ENCODE results near the gene LYPD4. TPM values are rescaled to one million over a fixed set of nuclear protein-coding genes. Genes with fewer than 3 reads are reported as not detected.

LYPD4 gene
- total and polyA plus RNA-seq, 12 donors = 0.08 TPM; not detected in 11

DNA sequence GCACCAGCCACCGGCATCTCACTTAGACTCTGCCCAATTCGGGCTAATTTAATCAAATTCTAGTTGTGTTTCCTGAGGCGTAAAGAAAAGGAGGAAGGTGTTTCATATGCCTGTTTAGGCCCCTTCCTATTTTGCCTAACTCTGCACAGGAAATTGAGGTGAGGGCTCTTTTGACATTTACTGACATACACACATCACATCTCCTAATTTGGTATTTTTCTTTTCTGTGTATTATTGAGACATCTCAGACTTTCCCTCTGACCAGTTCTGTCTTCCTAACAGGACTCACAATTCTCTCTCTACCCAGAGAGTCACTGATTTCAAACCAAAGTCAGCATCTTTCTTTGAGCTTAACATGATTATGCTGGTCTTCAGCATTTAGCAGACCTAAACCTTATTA, 40.1 kb downstream of the LYPD4 start:
- WGBS, 4 donors = 63 to 79% (median 71%) methylated on average over 3 of the region's 3 CpGs
- intact Hi-C loops (cut with DNase I) = no loop called here
- H3K36me3 ChIP-seq (replicated peaks in 1 of 2) = no peaks in the 10 kb centered on the region
- no peaks in the 10 kb centered on the region for H3K27me3 ChIP-seq
- no peaks in the 10 kb centered on the region for H3K9me3 ChIP-seq (replicated peaks in 1 of 3)
- no peak overlapping the region for H3K4me3 ChIP-seq
- TF ChIP-seq POLR2A (IDR thresholded peaks at IDR 0.05) = no peak
- TF ChIP-seq, protein P1, sequence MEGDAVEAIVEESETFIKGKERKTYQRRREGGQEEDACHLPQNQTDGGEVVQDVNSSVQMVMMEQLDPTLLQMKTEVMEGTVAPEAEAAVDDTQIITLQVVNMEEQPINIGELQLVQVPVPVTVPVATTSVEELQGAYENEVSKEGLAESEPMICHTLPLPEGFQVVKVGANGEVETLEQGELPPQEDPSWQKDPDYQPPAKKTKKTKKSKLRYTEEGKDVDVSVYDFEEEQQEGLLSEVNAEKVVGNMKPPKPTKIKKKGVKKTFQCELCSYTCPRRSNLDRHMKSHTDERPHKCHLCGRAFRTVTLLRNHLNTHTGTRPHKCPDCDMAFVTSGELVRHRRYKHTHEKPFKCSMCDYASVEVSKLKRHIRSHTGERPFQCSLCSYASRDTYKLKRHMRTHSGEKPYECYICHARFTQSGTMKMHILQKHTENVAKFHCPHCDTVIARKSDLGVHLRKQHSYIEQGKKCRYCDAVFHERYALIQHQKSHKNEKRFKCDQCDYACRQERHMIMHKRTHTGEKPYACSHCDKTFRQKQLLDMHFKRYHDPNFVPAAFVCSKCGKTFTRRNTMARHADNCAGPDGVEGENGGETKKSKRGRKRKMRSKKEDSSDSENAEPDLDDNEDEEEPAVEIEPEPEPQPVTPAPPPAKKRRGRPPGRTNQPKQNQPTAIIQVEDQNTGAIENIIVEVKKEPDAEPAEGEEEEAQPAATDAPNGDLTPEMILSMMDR (IDR thresholded peaks at IDR 0.05) = no peak
- no peak for DNase-seq
- no peak overlapping the region for H3K27ac ChIP-seq
- no peaks in the 10 kb centered on the region for H3K4me1 ChIP-seq (replicated peaks in 1 of 2)

DNA sequence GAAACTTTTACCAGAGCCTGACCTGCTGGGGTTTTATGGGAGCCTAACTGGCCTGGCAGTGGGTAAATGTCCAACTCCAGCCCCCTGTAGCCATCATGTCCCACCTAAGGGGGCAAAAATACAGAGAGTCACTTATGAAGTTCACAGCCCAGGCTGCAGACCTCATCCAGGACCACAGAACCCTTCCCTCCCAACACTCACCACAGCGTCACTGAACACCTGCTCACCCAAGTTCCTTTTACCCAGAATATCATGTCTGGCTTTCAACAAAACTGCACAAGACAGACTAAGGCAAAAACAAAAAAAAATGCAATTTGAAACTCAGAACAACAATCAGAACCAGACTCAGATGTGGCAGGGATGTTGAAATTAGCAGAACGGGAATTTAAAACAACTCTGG, 41.7 kb downstream of the LYPD4 start:
- TF ChIP-seq, protein P1 (IDR thresholded peaks at IDR 0.05) = no peak
- no peak for TF ChIP-seq POLR2A (IDR thresholded peaks at IDR 0.05)
- H3K4me1 ChIP-seq (replicated peaks in 1 of 2) = no peaks in the 10 kb centered on the region
- H3K27ac ChIP-seq = no peak overlapping the region
- no peaks in the 10 kb centered on the region for H3K36me3 ChIP-seq (replicated peaks in 1 of 2)
- no peak overlapping the region for H3K4me3 ChIP-seq
- no peaks in the 10 kb centered on the region for H3K9me3 ChIP-seq (replicated peaks in 1 of 3)
- 67 to 89% (median 68%) methylated on average over 2 of the region's 2 CpGs for WGBS, 4 donors
- H3K27me3 ChIP-seq = no peaks in the 10 kb centered on the region
- no peak for DNase-seq
- intact Hi-C loops (cut with DNase I) = no loop called here

DNA sequence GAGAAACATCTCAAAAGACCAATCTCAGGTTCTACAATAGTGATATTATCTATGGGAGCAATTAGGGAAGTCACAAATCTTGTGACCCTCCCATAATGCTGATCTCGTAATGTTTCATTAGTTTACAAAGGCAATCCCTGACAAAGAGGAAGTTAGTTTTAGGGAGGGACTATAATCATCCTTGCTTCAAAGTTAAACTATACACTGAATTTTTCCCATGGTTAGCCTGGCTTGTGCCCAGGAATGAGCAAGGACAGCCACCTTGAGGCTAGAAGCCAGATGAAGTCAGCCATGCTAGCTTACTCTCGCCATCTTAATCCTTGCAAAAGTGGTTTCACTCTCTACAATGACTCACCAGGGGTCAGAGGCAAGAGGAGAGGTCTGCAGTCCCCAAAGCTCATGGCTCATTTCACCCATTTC, 42.7 kb downstream of the LYPD4 start:
- DNase-seq = peak in 1 of 7 donors; percentile 25
- Histone ChIP-seq H3K27me3 (no peaks in the 10 kb centered on the region), H3K4me1 (replicated peaks in 1 of 2) (no peaks in the 10 kb centered on the region), H3K36me3 (replicated peaks in 1 of 2) (no peaks in the 10 kb centered on the region), H3K4me3 (no peak overlapping the region), H3K27ac (no peak overlapping the region), H3K9me3 (replicated peaks in 1 of 3) (no peaks in the 10 kb centered on the region)
- intact Hi-C loops (cut with DNase I) = no loop called here
- TF ChIP-seq, protein P1 (IDR thresholded peaks at IDR 0.05) = no peak
- TF ChIP-seq POLR2A (IDR thresholded peaks at IDR 0.05) = no peak
- 41 to 65% (median 52%) methylated on average over 2 of the region's 2 CpGs for WGBS, 4 donors

DNA sequence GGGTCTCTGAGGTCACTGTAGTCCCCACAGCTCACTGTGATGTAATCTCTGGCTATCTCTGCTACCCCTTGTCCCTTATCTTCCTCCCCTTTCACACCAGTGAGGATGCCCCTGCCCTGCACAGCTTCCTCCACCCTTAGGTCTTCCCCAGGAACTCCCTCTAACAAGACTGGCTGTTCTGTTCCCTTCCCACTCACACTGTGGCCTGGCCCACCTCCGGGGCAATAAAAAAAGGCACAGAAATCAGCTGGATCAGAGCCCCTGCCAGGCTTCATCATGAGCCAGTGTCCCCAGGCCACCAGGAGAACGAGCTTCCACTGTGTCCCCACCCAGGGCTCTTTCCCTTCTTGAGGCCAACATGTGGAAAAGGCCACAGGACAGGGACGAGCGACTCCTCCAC, 43.5 kb downstream of the LYPD4 start:
- Histone ChIP-seq H3K4me1 (replicated peaks in 1 of 2) (no peaks in the 10 kb centered on the region), H3K4me3 (no peak overlapping the region), H3K27ac (no peak overlapping the region), H3K36me3 (replicated peaks in 1 of 2) (no peaks in the 10 kb centered on the region), H3K9me3 (replicated peaks in 1 of 3) (no peaks in the 10 kb centered on the region), H3K27me3 (no peaks in the 10 kb centered on the region)
- no peak for DNase-seq
- intact Hi-C loops (cut with DNase I) = no loop called here
- TF ChIP-seq POLR2A (IDR thresholded peaks at IDR 0.05) = no peak
- TF ChIP-seq, protein P1 (IDR thresholded peaks at IDR 0.05) = no peak
- WGBS, 4 donors = 68 to 87% (median 78%) methylated on average over 4 of the region's 4 CpGs

Measured in adrenal gland (tissue), 12 donors.